RPMI8226 (cell line): ENCODE measurements around the gene GSTA3.
"Not testable (repeated sequence)": the region's sequence is repeated elsewhere in the genome, so short reads cannot be mapped to it uniquely, and the experiment has no call there.

Source experiments
- DNase-seq: peaks from one replicate; pipeline ENCODE4 v3.0.0-alpha.2; 2015

Gene GSTA3

GRCh38 chr6:52909131-52909530 lies 367 bp downstream of the GSTA3 start:
- DNase-seq, result no peak

- DNase-seq, result no peak
These were observed 972 bp downstream of the GSTA3 start for GRCh38 chr6:52908526-52908925.

DNA sequence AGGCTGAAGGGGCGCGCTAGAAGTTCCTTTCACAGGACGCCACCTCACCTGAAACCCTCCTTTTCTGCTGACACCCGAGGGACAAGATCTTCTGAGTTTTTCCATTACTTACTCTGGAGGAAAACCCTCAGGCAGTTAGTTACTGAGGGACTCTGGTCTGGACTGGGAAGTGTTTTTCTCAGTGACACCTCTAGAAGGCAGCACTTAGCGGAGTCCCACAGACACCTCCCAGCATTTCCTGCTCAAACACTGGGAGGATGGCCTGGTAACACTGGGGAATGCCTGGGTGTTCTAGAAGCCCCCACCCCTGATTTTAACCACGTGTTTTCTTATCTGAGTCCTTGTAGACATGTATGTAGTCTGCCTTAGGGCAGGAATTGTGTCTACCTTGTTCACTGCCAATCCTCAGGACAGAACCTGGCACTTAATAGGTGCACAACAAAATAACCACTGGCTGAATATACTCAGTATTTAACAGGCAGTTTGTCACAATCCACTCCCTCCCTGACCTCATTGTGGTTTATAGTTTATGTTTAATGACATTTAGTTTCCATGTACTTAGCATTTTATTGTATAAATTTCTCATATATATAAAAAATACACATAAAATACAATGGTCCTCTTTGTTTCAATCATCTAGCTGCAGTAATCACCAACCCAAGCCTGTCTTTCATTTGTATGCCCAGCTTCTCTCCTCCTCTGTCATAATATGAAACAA lies 4.8 kb downstream of the GSTA3 start:
- DNase-seq, result no peak

GRCh38 chr6:52900536-52900935 lies 9.0 kb downstream of the GSTA3 start:
- no peak for DNase-seq

- DNase-seq, result not testable (repeated sequence)
These were observed 13.7 kb downstream of the GSTA3 start for GRCh38 chr6:52895790-52896189.

- DNase-seq, result no peak
These were observed 15.2 kb downstream of the GSTA3 start for GRCh38 chr6:52894285-52894684.

- no peak for DNase-seq
These were observed 15.7 kb downstream of the GSTA3 start for GRCh38 chr6:52893803-52894202.

GRCh38 chr6:52893221-52893620 lies 16.3 kb downstream of the GSTA3 start:
- no peak for DNase-seq

DNA sequence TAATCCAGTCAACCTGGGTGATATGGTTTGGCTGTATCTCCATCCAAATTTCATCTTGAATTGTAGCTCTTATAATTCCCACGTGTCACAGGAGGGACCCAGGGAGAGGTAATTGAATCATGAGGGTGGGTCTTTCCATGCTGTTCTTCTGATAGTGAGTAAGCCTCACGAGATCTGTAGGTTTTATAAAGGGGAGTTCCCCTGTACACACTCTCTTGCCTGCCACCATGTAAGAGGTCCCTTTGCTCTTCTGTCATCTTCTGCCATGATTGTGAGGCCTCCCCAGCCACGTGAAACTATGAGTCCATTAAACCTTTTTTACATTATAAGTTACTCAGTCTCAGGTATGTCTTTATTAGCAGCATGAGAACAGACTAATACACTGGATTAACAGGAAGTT lies 19.5 kb downstream of the GSTA3 start:
- DNase-seq, result no peak

DNA sequence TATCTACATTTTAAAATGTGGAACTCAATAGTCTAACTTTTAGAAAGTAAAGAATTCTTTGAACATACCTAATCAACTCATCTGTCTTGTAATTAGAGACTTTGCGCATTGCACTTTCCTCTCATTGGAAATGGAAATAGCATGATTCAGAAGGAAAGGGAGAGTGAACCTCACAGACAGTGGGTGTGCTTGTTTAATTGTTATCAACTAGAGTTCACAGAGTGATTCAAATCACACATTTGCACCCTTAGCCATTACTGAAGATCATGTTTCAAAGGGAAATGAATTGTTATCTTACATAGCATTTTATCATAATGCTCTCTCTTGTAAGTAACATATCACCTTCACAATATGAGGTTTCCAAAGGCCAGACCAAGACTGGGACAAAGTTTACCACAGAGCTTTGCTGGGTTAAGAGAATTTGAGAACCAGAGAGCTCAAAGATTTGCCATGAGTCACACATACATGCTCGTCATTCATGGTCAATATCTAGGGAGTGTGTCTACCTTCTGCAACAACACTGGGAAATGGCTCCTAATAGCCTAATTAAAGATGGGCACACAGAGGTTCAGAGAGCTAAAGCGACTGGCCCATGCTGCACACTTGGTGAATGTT lies 21.5 kb downstream of the GSTA3 start:
- no peak for DNase-seq

- DNase-seq, result peak; percentile 78
These were observed 27.3 kb downstream of the GSTA3 start for GRCh38 chr6:52881996-52882841.

GRCh38 chr6:52881662-52881995 lies 27.9 kb downstream of the GSTA3 start:
- DNase-seq, result no peak

DNA sequence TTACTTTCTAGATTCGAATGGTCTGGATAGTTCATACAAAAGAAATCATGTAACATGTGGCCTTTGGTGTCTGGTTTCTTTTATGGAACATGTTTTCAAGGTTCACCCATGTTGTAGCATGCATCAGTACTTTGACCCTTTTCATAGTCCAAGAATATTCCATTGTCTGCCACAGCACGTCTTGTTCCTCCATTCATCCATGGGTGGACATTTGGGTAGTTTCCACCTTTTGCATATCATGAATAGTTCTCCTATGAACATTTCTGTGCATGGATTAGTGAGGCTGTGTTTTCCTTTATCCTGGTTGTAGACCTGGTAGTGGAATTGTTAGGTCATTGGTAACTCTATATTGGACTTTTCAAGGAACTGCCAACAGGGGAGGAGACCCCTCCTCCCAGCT lies 31.7 kb downstream of the GSTA3 start:
- no peak for DNase-seq

GRCh38 chr6:52877168-52877567 lies 32.3 kb downstream of the GSTA3 start:
- DNase-seq, result peak; percentile 62

DNA sequence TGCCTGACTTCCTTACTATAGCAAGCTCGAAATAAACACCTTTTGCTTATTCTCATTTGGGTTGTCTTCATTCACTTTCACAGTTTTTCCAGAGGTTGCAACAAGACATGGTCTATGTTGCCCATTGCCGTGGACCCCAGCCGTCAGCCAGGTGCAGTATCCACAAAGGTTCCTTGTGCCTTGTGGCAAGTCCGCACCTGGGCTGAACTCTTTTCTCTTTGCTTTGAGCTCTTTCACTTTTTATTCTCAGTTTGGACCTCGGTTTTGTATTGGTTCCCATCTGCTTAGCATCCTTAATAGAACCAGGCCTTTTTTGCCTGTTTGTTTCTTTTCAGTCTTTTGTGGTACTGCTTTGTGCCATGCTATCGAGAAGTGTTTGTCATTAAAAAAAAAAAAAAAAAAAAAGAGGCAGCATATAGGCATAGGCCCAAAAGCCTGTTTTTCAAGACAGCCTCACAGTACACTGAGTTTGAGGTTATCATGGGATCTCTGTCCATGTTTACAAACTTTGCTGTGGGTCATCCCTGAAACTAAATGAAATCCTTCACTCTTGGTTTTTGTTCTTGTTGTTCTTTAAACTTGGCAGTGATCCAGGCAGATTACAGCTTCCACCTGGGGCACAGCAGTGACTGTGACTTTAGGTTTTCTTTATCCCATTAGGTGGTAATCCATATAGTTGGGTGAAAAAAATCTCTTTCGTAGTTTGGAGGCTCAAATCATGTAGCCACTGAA lies 33.3 kb downstream of the GSTA3 start:
- DNase-seq, result peak; percentile 79

DNA sequence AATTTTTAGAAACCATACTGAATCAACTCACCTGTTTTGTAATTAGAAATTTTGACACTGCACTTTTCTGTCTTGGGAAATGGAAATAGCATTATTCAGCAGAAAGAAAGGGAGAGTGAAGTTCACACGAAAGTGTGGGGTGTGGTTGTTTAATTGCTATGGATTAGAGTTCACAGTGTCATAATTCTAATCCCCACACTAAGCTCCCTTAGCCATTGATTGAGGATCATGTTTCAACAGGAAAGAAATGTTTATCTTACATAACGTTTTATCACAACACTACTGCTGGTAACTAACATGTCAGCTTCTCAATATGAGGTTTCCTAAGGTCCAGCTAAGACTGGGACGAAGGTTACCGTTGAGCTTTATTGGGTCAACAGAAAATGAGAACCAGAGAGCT lies 37.5 kb downstream of the GSTA3 start:
- no peak for DNase-seq

DNA sequence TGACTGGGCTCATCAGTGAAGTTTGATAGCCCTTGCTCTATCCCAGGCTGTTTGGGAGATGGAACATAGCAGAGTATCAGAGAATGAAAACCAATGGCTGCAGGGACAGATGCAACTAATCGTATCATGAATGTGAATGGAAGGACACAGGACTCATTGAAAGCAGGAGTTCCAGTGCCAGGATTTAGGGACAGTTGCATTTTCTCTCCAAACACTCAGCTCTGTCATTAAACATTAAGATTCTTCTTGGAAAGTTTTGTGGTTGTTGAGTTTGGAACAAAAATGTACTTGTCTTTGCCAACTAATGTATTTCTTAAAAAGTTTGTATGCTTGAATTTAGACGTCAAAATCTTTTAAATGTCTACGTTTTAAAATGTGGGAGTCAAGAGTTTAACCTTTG lies 37.9 kb downstream of the GSTA3 start:
- no peak for DNase-seq

DNA sequence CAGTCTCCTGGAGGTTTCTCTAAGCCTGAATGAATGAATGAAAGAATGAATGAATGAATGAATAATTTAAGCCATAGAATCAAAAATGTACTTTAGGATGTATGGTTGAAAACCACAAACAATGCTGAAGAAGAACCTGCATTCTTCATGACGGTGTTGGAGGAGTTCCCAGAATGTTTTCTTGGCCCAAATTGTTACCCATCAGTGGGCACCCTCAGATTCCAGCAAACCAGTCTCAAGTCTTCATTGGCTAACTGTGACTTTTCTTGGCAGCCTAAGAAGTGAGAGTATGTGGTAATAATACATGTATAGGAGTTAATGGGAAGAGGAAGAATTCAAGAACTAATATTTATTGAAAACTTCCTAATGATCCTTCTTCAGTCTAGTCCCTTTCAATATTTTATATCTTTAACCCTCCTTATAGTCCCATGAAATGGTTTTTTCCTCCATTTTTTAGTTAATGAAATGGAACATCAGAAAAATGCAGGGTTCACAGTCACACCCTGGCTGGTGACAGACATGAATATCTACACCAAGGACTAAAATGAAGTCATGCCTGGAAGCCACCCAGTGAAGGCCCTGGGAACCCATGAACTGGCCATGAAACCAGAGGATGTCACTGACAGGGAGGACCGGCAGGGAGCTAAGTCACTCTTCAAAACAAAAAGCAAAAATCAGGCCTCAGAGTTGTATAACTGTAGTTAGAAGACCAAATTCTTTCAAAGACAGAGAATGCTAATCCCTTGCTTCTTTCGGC lies 39.0 kb downstream of the GSTA3 start:
- not testable (repeated sequence) for DNase-seq

- DNase-seq, result not testable (repeated sequence)
These were observed 40.6 kb downstream of the GSTA3 start for GRCh38 chr6:52868899-52869298.

DNA sequence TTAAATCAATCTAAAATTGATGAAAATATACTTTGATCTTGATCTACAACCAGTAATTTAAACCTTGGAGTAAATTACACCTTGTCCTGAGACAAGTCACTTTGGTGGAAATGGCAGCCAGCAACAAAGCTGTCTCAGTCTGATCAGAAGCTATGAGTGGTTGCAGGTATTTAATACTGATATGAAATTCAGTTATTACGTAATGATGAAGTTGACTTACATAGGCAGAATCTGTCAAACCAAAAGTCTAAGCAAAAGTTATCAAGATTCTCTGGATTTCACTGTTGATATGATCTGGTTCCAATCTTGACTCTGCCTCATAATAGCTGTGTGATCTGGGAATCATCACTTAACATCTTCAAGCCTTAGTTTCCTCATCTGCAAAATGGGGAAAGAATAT lies 41.3 kb downstream of the GSTA3 start:
- DNase-seq, result no peak

DNA sequence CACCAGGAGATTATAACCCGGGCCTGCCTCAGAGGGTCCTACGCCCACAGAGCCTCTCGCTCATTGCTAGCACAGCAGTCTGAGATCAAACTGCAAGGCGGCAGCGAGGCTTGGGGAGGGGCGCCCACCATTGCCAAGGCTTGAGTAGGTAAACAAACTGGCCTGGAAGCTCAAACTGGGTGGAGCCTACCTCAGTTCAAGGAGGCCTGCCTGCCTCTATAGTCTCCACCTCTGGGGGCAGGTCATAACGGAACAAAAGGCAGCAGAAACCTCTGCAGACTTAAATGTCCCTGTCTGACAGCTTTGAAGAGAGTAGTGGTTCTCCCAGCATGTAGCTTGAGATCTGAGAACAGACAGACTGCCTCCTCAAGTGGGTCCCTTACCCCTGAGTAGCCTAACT lies 48.3 kb downstream of the GSTA3 start:
- DNase-seq, result not testable (repeated sequence)

DNA sequence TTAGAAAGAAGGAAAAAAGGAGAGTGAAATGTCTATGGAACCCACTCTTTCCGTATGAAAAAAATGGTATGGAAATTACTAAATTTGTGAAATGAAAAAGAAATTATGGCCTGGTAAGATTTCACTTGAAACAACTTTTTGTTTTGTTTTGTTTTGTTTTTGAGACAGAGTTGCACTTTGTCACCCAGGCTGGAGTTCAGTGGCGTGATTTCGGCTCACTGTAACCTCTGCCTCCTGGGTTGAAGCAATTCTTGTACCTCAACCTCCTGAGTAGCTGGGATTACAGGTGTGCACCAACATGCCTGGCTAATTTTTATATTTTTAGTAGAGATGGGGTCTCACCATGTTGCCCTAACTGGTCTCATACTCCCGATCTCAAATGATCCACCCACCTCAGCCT lies 51.1 kb downstream of the GSTA3 start:
- no peak for DNase-seq

DNA sequence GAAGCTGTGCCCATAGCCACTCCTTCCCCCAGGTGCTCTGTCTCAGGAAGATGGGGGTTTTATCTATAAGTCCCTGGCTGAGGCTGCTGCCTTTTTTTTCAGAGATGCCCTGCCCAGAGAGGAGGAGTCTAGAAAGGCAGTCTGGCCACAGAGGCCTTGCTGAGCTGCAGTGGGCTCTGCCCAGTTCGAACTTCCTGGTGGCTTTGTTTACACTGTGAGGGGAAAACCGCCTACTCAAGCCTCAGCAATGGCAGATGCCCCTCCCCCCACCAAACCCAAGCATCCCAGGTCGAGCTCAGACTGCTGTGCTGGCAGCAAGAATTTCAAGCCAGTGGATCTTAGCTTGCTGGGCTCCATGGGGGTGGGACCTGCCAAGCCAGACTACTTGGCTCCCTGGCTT lies 53.4 kb downstream of the GSTA3 start:
- peak; percentile 59 for DNase-seq
